ENCODE measurements around the gene ZDHHC14.
"Not testable (repeated sequence)": the region's sequence is repeated elsewhere in the genome, so short reads cannot be mapped to it uniquely, and the experiment has no call there.

The ZDHHC14 gene

DNA sequence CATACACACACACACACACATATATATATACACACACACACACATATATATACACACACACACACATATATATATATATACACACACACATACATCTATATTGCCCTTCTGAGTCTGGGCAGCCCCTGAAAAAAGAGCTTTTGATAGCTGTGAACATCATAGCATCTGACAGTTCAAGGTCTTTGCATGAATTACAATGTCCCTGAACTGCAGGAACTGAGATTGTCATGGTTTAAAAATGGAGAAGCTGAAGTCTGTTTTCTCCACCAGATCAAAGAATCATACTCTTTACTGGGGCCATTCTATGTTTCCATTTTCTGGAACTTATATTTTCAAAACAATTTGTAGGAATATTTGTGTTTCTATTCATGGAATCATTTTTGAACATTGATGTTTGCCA is 189.8 kb downstream of the ZDHHC14 start:
- ChIA-PET CTCF (no interaction called here), POLR2A (interaction anchor here (0.6 kb wide), 1 partner anchor 166 kb away, joined by 3 read pairs; no protein-coding TSS in a partner anchor)
- no peak overlapping the region for H3K4me3 ChIP-seq (ENCODE audit: low read depth, low read length)
- DNase-seq (ENCODE audit: low read depth, low spot score) = no peak
- TF ChIP-seq, protein P1, sequence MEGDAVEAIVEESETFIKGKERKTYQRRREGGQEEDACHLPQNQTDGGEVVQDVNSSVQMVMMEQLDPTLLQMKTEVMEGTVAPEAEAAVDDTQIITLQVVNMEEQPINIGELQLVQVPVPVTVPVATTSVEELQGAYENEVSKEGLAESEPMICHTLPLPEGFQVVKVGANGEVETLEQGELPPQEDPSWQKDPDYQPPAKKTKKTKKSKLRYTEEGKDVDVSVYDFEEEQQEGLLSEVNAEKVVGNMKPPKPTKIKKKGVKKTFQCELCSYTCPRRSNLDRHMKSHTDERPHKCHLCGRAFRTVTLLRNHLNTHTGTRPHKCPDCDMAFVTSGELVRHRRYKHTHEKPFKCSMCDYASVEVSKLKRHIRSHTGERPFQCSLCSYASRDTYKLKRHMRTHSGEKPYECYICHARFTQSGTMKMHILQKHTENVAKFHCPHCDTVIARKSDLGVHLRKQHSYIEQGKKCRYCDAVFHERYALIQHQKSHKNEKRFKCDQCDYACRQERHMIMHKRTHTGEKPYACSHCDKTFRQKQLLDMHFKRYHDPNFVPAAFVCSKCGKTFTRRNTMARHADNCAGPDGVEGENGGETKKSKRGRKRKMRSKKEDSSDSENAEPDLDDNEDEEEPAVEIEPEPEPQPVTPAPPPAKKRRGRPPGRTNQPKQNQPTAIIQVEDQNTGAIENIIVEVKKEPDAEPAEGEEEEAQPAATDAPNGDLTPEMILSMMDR (IDR thresholded peaks at IDR 0.05; ENCODE audit: insufficient read depth, low read length, missing control alignments) = no peak

DNA sequence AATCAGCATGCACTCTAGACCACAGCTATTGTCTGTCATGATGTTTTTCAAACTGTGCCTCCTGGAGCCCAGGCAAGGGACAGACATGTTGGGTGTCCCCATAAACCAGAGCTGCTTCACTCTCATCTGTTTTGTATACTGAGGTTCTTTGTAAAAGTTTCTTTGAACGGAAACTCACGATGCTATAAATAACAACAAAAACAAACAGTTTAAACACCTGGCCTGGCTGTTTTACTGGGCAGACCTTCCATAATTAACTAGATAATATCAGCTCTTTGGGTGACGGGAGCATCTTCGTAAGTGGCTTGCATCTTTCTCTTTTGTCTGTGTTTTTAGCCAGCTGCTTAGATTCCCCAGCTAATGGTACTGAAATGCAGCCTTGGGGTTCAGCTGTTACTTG is 190.3 kb downstream of the ZDHHC14 start:
- DNase-seq (ENCODE audit: low read depth, low spot score) = no peak
- ChIA-PET CTCF (no interaction called here), POLR2A (interaction anchor here (0.6 kb wide), 1 partner anchor 166 kb away, joined by 3 read pairs; no protein-coding TSS in a partner anchor)
- TF ChIP-seq, protein P1 (IDR thresholded peaks at IDR 0.05; ENCODE audit: insufficient read depth, low read length, missing control alignments) = no peak
- H3K4me3 ChIP-seq (ENCODE audit: low read depth, low read length) = no peak overlapping the region

DNA sequence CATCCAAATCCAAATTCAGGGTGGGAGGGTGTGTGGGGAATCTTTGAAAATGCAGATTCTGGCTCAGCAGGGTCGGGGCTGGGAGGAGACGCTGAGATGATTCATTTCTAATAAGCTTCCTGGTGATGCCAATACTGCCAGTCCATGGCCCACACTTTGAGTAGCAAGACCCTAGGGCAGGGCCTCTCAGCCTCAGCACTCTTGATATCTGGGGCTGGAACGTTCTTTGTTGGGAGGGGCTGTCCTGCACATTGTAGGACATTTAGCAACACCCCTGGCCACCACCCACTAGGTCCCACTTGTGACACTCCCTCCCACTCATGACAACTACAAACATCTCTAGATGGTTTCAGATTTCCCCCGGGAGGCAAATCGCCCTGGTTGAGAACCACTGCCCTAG is 191.0 kb downstream of the ZDHHC14 start:
- H3K4me3 ChIP-seq (ENCODE audit: low read depth, low read length) = no peak overlapping the region
- no peak for DNase-seq (ENCODE audit: low read depth, low spot score)
- ChIA-PET CTCF (no interaction called here), POLR2A (no interaction called here)
- TF ChIP-seq, protein P1 (IDR thresholded peaks at IDR 0.05; ENCODE audit: insufficient read depth, low read length, missing control alignments) = no peak

DNA sequence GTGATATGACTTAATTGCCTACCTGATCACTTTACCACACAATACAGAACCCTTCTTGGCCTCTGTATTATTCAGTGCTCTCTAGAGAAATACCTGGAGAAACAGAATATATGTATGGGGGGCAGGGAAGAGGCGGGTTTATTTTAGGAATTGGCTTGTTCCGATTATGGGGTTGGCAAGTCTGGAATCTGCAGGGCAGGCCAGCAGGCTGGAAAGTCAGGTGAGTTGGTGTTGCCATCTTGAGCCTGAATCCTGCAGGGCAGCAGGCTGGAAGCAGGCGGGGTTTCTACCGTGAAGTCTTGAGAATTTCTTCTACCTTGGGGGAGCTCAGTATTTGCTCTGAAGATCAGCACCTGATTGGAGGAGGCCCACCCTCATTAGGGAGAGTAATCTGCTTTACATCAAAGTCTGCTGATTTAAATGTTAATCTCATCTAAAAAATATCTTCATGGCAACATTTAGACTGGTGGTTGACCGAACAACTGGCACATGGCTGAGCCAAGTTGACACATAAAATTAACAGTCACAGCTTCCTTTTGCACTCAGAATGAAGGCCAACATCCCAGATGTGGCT is 193.9 kb downstream of the ZDHHC14 start:
- POLR2A ChIA-PET = no interaction called here
- CTCF ChIA-PET = no interaction called here
- no peak overlapping the region for H3K4me3 ChIP-seq (ENCODE audit: low read depth, low read length)
- DNase-seq (ENCODE audit: low read depth, low spot score) = no peak
- TF ChIP-seq, protein P1 (IDR thresholded peaks at IDR 0.05; ENCODE audit: insufficient read depth, low read length, missing control alignments) = no peak

DNA sequence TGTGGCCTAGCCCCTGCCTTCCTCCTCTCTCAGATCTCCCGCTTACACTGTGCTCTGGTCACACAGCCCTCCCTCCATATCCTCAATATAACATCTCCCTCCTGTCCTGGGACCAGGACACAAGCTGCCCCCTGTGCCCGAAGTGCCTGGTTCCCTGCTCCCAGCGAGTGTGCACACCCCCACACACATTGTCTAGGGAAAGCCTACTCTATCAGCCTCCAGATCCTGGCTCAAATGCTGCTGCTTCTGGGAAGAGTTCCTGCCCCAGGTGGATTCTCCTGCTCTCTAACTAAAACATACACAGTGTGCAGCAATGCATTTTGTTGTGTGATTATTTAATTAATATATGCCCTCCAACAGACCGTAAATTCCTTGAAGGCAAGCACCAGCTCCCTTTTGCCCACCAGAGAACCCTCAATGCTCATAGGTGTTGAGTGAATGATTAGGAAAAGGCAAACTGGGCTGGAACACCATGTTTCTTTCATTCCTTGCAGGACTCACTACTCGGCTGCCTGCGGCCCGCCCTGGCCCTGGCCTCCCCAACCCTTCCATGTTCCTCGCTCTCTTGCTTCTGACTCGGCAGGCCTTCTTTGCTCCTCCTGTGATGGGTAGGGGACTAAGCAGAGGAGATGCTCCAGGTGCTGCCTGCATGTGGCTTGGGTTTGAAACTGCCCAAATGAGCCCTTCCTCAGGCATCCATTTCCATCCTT is 194.6 kb downstream of the ZDHHC14 start:
- no peak overlapping the region for H3K4me3 ChIP-seq (ENCODE audit: low read depth, low read length)
- POLR2A ChIA-PET = no interaction called here
- CTCF ChIA-PET = no interaction called here
- TF ChIP-seq, protein P1 (IDR thresholded peaks at IDR 0.05; ENCODE audit: insufficient read depth, low read length, missing control alignments) = no peak
- no peak for DNase-seq (ENCODE audit: low read depth, low spot score)

DNA sequence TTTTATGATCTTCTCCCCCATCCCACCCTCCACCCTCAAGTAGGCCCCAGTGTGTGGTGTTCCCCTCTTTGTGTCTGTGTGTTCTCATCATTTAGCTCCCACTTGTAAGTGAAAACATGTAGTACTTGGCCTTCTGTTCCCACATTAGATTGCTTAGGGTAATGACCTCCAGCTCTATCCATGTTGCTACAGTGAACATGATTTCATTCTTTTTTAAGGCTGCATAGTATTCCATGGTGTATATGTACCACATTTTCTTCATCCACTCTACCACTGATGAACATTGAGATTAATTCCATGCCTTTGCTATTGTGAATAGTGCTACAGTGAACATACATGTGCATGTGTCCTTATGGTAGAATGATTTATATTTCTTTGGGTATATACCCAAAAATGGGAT is 196.0 kb downstream of the ZDHHC14 start:
- DNase-seq (ENCODE audit: low read depth, low spot score); POLR2A ChIA-PET; H3K4me3 ChIP-seq (ENCODE audit: low read depth, low read length); CTCF ChIA-PET: not testable (repeated sequence)

DNA sequence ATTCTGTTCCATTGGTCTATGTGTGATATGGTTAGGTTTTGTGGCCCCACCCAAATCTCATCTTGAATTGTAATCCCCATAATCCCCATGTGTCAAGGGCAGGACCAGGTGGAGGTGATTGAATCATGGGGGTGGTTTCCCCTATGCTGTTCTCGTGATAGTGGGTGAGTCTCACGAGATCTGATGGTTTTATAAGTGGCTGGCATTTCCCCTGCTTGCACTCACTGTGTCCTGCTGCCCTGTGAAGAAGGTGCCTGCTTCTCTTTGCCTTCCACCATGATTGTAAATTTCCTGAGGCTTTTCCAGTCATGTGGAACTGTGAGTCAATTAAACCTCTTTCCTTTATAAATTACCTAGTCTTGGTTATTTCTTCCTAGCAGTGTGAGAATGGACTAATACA is 197.5 kb downstream of the ZDHHC14 start:
- CTCF ChIA-PET = not testable (repeated sequence)

More for the DNA sequence above, 197.5 kb downstream of the ZDHHC14 start:
- POLR2A ChIA-PET; DNase-seq (ENCODE audit: low read depth, low spot score); H3K4me3 ChIP-seq (ENCODE audit: low read depth, low read length): not testable (repeated sequence)

All from AG04449 (cell line).